Medulla oblongata (tissue), 1 donor: ENCODE data around the gene IL17REL.
"Not testable (repeated sequence)": the region's sequence is repeated elsewhere in the genome, so short reads cannot be mapped to it uniquely, and the experiment has no call there.

ENCODE experiments used
- DNase-seq: peaks from one replicate; pipeline ENCODE4 v3.0.0-alpha.2; 2015; ENCODE audit errors: extremely low spot score

Gene IL17REL

GRCh38 chr22:49956418-49956770 is 56.2 kb downstream of the IL17REL start:
- no peak for DNase-seq

- no peak for DNase-seq
Measured at GRCh38 chr22:49955581-49956417, 56.8 kb downstream of the IL17REL start.

- no peak for DNase-seq
Measured at GRCh38 chr22:49954991-49955580, 57.5 kb downstream of the IL17REL start.

- peak; percentile 60 for DNase-seq
Measured at GRCh38 chr22:49954354-49954753, 58.2 kb downstream of the IL17REL start.

- DNase-seq = no peak
Measured at GRCh38 chr22:49953680-49954344, 58.8 kb downstream of the IL17REL start.

GRCh38 chr22:49953027-49953679 is 59.4 kb downstream of the IL17REL start:
- no peak for DNase-seq

- DNase-seq = no peak
Measured at GRCh38 chr22:49951986-49952896, 60.3 kb downstream of the IL17REL start.

- no peak for DNase-seq
Measured at GRCh38 chr22:49951678-49951985, 60.9 kb downstream of the IL17REL start.

- no peak for DNase-seq
Measured at GRCh38 chr22:49951000-49951677, 61.4 kb downstream of the IL17REL start.

- no peak for DNase-seq
Measured at GRCh38 chr22:49950396-49950994, 62.1 kb downstream of the IL17REL start.

GRCh38 chr22:49949914-49950292 is 62.7 kb downstream of the IL17REL start:
- DNase-seq = no peak

- DNase-seq = no peak
Measured at GRCh38 chr22:49948958-49949913, 63.3 kb downstream of the IL17REL start.

GRCh38 chr22:49948116-49948957 is 64.2 kb downstream of the IL17REL start:
- no peak for DNase-seq

- DNase-seq = no peak
Measured at GRCh38 chr22:49947296-49947622, 65.3 kb downstream of the IL17REL start.

GRCh38 chr22:49946612-49947295 is 65.8 kb downstream of the IL17REL start:
- DNase-seq = no peak

GRCh38 chr22:49945042-49945794 is 67.3 kb downstream of the IL17REL start:
- not testable (repeated sequence) for DNase-seq
